Activated CD8-positive, alpha-beta T cell treated with anti-CD3 and anti-CD28 coated beads for 36 hours (primary cell): ENCODE measurements around the gene NAPB. TPM values are rescaled to one million over a fixed set of nuclear protein-coding genes. Genes with fewer than 3 reads are reported as not detected.
A peak's percentile ranks its signal among the peaks of the same experiment; 100 is the strongest.

Source experiments
- ATAC-seq: fragments of 200-7000 bp; cut with Tn5 transposase; one replicate; pipeline ENCODE4 v1.10.0; 2021; ENCODE audit warnings: mild to moderate bottlenecking, moderate library complexity
- CTCF ChIA-PET: fragments of 350-600 bp; sonication (Branson Sonifier 250); formaldehyde crosslinking; loops from one replicate; lab custom pipeline; 2021; ENCODE audit warnings: antibody characterized with exemption; lab: Charles Lee
- POLR2A ChIA-PET: fragments of 350-600 bp; sonication (Branson Sonifier 250); formaldehyde crosslinking; loops from one replicate; lab custom pipeline; 2021; ENCODE audit warnings: antibody characterized with exemption; lab: Charles Lee
- DNase-seq: peaks from one replicate; pipeline ENCODE4 v3.0.0-alpha.2; 2020
- H3K27ac Mint-ChIP-seq: one replicate; pipeline ENCODE4 v1.8.0; 2021; ENCODE audit warnings: mild to moderate bottlenecking, mixed read lengths
- H3K27me3 Mint-ChIP-seq: one replicate; pipeline ENCODE4 v1.8.0; 2021; ENCODE audit warnings: mixed read lengths
- H3K36me3 Mint-ChIP-seq: one replicate; pipeline ENCODE4 v1.8.0; 2021; ENCODE audit warnings: low read depth, mixed read lengths
- H3K4me1 Mint-ChIP-seq: one replicate; pipeline ENCODE4 v1.8.0; 2021; ENCODE audit warnings: low read depth, mixed read lengths
- H3K4me3 Mint-ChIP-seq: one replicate; pipeline ENCODE4 v1.8.0; 2021; ENCODE audit warnings: mild to moderate bottlenecking, moderate library complexity, mixed read lengths
- H3K9me3 Mint-ChIP-seq: one replicate; pipeline ENCODE4 v1.8.0; 2021; ENCODE audit warnings: mixed read lengths
- CTCF ChIP-seq: fragments of 200-600 bp; IDR thresholded peaks from one replicate; pipeline ENCODE4 v1.8.0; 2022; ENCODE audit warnings: antibody characterized with exemption, mild to moderate bottlenecking
- intact Hi-C: fragments of 100-400 bp; cut with micrococcal nuclease; formaldehyde crosslinking; loops from one replicate; pipeline ENCODE4 v1.10.0; 2022
- total RNA-seq, 2 experiments: library from RNA; stranded (reverse); gene quantifications; one replicate each; pipeline ENCODE4 v1.2.3, GENCODE V29; 2021

NAPB gene
- total RNA-seq, 2 experiments from 2014 or later: 14.3 to 16.8 TPM

DNA sequence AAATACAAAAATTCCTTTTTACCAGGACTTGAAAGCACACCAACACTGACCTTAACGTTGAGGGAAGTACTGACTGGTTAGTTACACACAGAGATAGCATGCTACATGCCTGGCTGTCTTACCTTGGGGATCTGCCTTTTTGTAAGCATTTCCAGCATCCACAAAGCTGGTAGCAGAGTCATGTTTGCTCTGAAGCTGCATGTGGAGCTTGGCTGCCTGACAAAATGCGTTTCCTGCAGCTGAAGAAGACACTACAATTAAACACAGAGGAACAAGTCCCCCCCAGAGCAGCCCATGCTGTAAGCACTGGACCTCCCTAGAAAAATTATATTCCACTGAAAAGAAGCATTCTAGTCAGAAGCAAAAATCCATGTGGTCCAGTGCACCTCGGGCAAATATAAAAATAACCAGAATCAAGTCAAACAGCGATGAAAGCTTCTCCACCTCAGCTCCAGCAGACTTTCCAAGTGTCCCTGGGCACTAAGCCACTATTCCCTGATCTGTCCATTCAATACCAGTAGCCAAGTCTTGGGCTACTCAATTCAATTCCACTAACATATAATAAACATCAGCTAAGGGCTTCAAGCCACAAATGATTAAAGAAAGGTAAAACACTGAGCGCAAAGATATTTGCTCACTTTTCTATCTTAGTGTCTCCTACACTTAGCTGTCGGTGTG lies 24.2 kb downstream of the NAPB start:
- no peaks in the 10 kb centered on the region for H3K27me3 Mint-ChIP-seq
- H3K36me3 Mint-ChIP-seq: peaks cover 48% of the 10 kb centered on the region
- CTCF ChIA-PET: no interaction called here
- POLR2A ChIA-PET: no interaction called here
- no peak for DNase-seq
- intact Hi-C loops: no loop called here
- peaks cover 46% of the 10 kb centered on the region for H3K4me1 Mint-ChIP-seq
- peak overlapping the region; percentile 87 for H3K27ac Mint-ChIP-seq
- no peak for ATAC-seq
- no peak for TF ChIP-seq CTCF
- no peaks in the 10 kb centered on the region for H3K9me3 Mint-ChIP-seq
- no peak overlapping the region for H3K4me3 Mint-ChIP-seq

DNA sequence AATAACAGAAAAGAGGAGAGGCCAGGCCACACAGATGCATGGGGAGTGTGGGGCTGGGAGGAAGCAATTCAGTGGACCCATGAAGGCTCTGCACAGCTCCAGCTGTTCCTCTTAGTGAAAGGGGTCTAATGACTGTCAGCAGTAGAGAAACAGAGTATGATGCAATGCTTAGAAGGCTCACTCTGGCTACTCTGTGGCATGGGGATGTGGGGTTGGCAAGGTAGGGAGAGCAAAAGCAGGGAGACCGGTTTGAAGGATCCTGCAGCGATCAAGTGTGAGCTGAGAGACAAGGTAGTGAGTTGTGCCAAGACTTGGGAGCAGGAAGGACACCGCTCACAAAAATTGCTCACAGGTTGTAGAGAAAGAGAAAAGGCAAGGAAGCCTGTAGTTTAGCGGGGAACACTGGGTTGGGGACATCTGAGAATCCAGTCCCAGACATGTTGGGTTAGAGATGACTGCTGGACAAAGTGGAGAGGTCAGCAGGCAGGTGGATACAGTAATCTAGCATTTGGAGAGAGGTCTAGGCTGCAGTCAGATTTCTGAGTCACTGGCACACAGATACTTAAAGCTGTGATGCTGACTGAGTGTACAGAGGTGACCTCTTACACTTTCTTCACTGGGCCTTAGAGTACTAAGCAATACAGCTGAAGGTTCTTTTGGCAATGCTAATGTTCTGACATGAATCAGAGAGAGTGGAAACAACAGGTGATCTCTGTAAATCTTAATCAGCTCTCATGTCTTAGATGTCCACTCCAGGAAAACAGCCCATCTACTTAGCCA lies 27.1 kb downstream of the NAPB start:
- peaks cover 21% of the 10 kb centered on the region for H3K4me1 Mint-ChIP-seq
- TF ChIP-seq CTCF: no peak
- ChIA-PET CTCF (interaction anchor here (1.2 to 1.3 kb wide), 2 partner anchors 14 to 28 kb away, joined by 3 to 4 read pairs; partner anchors contain the start of gene NAPB), POLR2A (no interaction called here)
- ATAC-seq: no peak
- no peak for DNase-seq
- H3K9me3 Mint-ChIP-seq: no peaks in the 10 kb centered on the region
- intact Hi-C loops: no loop called here
- peak overlapping the region; percentile 16 for H3K27ac Mint-ChIP-seq
- no peaks in the 10 kb centered on the region for H3K27me3 Mint-ChIP-seq
- peaks cover 52% of the 10 kb centered on the region for H3K36me3 Mint-ChIP-seq
- no peak overlapping the region for H3K4me3 Mint-ChIP-seq

DNA sequence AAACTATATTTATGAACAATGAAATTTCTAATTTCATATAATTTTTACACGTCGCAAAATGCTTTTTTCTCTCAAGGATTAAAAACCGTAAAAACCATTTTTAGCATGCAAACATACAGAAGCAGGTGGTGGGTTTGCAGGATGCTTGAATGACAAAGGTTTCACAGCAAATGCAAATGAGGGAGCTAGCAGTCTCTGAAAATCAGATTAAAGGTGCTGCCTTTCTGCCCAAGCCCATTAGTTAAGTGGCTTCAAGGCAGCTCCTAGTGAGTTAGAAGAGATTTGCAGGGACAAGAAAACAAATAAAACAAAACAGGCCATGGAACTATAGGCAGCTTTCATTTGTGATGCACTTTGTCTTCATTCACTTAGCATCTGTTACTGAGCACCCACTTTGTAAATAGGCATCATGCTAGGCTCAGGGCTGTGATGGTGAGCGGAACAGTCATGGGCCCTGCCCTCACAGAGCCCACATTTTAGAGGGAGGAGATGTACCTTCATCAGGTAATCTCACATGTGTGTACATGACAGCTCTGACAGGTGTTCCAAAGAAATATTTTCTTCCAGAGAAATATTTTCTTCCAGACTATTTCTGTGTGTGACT lies 29.5 kb downstream of the NAPB start:
- POLR2A ChIA-PET: interaction anchor here (0.6 to 0.9 kb wide), 2 partner anchors 23 to 51 kb away, joined by 3 to 4 read pairs; no protein-coding TSS in a partner anchor
- peaks cover 5% of the 10 kb centered on the region for H3K4me1 Mint-ChIP-seq
- DNase-seq (no peak), ATAC-seq (no peak)
- H3K27me3 Mint-ChIP-seq: no peaks in the 10 kb centered on the region
- no peak overlapping the region for H3K4me3 Mint-ChIP-seq
- intact Hi-C loops: no loop called here
- TF ChIP-seq CTCF: no peak
- H3K9me3 Mint-ChIP-seq: no peaks in the 10 kb centered on the region
- CTCF ChIA-PET: interaction anchor here (1.7 kb wide), 1 partner anchor 18 kb away, joined by 3 read pairs; no protein-coding TSS in a partner anchor
- H3K27ac Mint-ChIP-seq: peak overlapping the region; percentile 18
- peaks cover 56% of the 10 kb centered on the region for H3K36me3 Mint-ChIP-seq

GRCh38 chr20:23390091-23390774 lies 31.1 kb downstream of the NAPB start:
- CTCF ChIA-PET: interaction anchor here (1.8 kb wide), 1 partner anchor 10 kb away, joined by 8 read pairs; no protein-coding TSS in a partner anchor
- Mint-ChIP-seq H3K4me3 (no peak overlapping the region), H3K36me3 (peaks cover 68% of the 10 kb centered on the region), H3K27me3 (no peaks in the 10 kb centered on the region), H3K4me1 (peaks cover 10% of the 10 kb centered on the region), H3K9me3 (no peaks in the 10 kb centered on the region), H3K27ac (no peak overlapping the region)
- DNase-seq: no peak
- POLR2A ChIA-PET: no interaction called here
- intact Hi-C loops: no loop called here
- no peak for TF ChIP-seq CTCF
- ATAC-seq: no peak
